Measurements from ENCODE around the gene SLC7A5.

Gene SLC7A5

DNA sequence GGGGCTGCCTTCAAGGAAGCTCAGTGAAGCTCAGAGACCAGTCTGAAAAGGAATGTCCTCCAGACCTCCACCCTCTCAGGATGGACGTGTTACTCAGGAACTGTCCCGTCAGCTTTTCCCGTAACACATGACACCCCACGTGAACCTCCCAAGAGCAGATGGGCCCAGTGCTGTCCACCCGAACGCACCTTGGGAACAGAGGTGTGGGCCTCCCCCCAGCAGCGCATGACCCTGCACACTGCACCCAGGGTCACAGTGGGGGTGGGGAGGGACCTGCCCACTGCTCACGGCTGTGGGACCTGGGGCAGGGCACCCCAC is 21.9 kb downstream of the SLC7A5 start (continued):
- TF ChIP-seq KLF8 (tag by site-specific recombination; IDR thresholded peaks at IDR 0.05) = no peak

DNA sequence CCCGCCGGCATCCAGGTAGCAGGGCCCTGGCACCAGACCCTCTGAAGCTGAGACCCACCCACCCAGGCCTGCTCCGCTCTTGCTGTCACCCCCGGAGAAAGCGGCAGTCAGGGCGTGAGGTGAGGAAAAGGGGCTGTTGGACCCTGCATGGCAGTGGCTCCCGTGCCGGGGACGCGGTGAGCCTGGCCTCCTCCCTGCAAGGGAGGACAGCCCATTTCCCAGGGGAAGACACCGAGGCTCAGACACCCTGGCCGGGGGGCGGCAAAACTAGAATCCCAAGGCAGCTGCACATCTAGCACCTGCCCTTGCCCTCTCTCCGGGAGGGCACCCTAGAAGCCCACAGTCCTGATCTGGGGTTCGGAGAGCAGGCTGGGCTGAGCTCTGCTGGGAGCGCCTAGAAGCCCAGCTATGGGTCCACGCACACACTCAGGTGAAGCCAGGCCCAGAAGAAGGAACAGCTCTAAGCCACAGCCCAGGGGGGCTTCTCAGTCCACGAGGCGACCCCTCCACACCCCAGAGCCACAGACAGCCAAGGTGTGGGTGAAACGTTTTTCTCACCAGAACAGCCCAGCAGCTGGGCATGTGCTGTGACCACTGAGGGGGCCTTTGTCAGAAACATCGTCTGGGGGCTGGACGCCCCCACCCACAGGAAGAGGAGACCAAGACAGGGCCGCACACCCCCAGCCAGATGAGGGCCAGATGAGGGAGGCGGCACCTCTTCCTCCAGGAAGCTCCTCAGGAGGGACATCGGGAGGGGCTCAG is 22.4 kb downstream of the SLC7A5 start:
- no peaks in the 10 kb centered on the region; the same call in 1 of the 2 replicates for H3K4me1 ChIP-seq (ENCODE audit: control insufficient read depth, insufficient read depth, low read length)
- H3K9me3 ChIP-seq (ENCODE audit: control insufficient read depth, insufficient read depth, low read depth, low read length) = no peaks in the 10 kb centered on the region
- TF ChIP-seq ZNF2 (tag by site-specific recombination; IDR thresholded peaks at IDR 0.05) = no peak
- no peak for TF ChIP-seq FEZF1 (tag by site-specific recombination; IDR thresholded peaks at IDR 0.05)
- TF ChIP-seq ZBTB48 (tag by site-specific recombination; IDR thresholded peaks at IDR 0.05) = no peak
- no peak for TF ChIP-seq ZNF596 (tag by site-specific recombination; IDR thresholded peaks at IDR 0.05)
- TF ChIP-seq SALL2 (tag by site-specific recombination; IDR thresholded peaks at IDR 0.05; ENCODE audit: borderline replicate concordance) = no peak
- no peak for TF ChIP-seq ZNF768 (tag by site-specific recombination; IDR thresholded peaks at IDR 0.05)
- TF ChIP-seq, protein P1, sequence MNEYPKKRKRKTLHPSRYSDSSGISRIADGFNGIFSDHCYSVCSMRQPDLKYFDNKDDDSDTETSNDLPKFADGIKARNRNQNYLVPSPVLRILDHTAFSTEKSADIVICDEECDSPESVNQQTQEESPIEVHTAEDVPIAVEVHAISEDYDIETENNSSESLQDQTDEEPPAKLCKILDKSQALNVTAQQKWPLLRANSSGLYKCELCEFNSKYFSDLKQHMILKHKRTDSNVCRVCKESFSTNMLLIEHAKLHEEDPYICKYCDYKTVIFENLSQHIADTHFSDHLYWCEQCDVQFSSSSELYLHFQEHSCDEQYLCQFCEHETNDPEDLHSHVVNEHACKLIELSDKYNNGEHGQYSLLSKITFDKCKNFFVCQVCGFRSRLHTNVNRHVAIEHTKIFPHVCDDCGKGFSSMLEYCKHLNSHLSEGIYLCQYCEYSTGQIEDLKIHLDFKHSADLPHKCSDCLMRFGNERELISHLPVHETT (tag by site-specific recombination; IDR thresholded peaks at IDR 0.05) = no peak
- no peak for TF ChIP-seq KLF16 (tag by site-specific recombination; IDR thresholded peaks at IDR 0.05)
- TF ChIP-seq ZNF132 (tag by site-specific recombination; IDR thresholded peaks at IDR 0.05; ENCODE audit: borderline replicate concordance) = no peak
- TF ChIP-seq ZNF837 (tag by site-specific recombination; IDR thresholded peaks at IDR 0.05) = no peak
- TF ChIP-seq SETDB1 (IDR thresholded peaks at IDR 0.05; ENCODE audit: insufficient read length, low read length) = no peak
- no peak for TF ChIP-seq ZFP41 (tag by site-specific recombination; IDR thresholded peaks at IDR 0.05; ENCODE audit: borderline replicate concordance)
- no peak for TF ChIP-seq ZNF404 (tag by site-specific recombination; IDR thresholded peaks at IDR 0.05)
- no peak for TF ChIP-seq GLIS1 (tag by site-specific recombination; IDR thresholded peaks at IDR 0.05)
- no peak for TF ChIP-seq ZBTB20 (tag by site-specific recombination; IDR thresholded peaks at IDR 0.05)
- TF ChIP-seq ZNF791 (tag by site-specific recombination; IDR thresholded peaks at IDR 0.05) = no peak
- TF ChIP-seq ZNF785 (tag by site-specific recombination; IDR thresholded peaks at IDR 0.05) = no peak
- TF ChIP-seq ZNF629 (tag by site-specific recombination; IDR thresholded peaks at IDR 0.05) = no peak
- TF ChIP-seq KLF7 (tag by site-specific recombination; IDR thresholded peaks at IDR 0.05; ENCODE audit: borderline replicate concordance) = no peak
- H3K4me3 ChIP-seq (ENCODE audit: low read depth, low read length) = no peak overlapping the region
- ChIA-PET POLR2A (interaction anchor here (1.1 kb wide), 1 partner anchor 23 kb away, joined by 3 read pairs; the partner anchor contains the start of gene SLC7A5), CTCF (interaction anchor here (0.8 to 1.5 kb wide), 8 partner anchors 8 to 68 kb away, joined by 3 to 7 read pairs (median 4); no protein-coding TSS in a partner anchor)
- H3K36me3 ChIP-seq (ENCODE audit: control insufficient read depth in 2 of 2, insufficient read depth in 1 of 2, low read length in 2 of 2) = peaks cover 0 to 56% of the 10 kb centered on the region in 2 experiments; a peak in 1 of 3 replicates
- no peak overlapping the region for H3K27ac ChIP-seq (ENCODE audit: extremely low read depth, low read depth, low read length)

DNA sequence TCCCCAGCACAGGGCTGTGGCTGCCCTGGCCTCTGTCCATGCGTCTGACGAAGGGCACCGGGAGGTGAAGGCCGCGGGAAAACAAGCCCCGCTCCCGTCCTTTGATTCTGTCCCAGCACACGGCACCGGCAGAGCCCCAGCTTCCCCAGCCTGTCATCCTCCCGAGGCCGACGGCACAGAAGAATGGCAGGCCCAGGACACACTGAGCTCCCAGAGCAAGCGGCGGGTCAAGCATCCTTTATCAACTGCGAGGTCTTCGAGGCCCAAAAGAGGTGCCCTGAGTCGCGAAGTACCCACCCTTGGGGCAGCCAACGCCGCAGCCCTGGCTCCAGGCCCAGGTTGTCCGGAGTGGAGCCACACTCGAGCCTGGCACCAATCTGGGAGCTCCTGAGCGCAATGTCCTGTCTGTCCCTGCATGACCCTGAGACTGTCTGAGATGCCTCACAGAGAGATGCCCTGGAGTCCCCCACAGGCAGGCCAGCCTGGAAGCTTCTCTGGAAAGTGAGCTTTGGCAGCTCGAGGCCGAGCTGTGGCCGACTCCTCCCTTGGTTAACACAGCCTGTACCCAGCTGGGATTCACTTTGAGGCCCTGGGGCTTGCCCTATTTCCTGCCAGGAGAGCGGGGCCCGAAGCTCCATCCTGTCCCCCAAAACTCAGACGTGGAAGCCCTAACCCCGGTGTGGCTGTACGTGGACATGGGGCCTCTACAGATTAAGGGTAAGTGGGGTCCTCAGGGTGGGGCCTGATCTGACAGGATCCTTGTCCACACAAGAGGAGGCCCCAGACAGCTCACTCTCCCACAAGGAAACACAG is 23.3 kb downstream of the SLC7A5 start:
- ChIA-PET CTCF (interaction anchor here (0.6 to 1.4 kb wide), 5 partner anchors 22 to 144 kb away, joined by 3 to 6 read pairs (median 3); no protein-coding TSS in a partner anchor), POLR2A (interaction anchor here (0.5 to 1.2 kb wide), 4 partner anchors 20 to 802 kb away, joined by 3 to 11 read pairs (median 4); partner anchors contain the start of gene SLC7A5)
- Histone ChIP-seq H3K9me3 (ENCODE audit: control insufficient read depth, insufficient read depth, low read depth, low read length) (no peaks in the 10 kb centered on the region), H3K4me3 (ENCODE audit: low read depth, low read length) (no peak overlapping the region), H3K4me1 (ENCODE audit: control insufficient read depth, insufficient read depth, low read length) (no peaks in the 10 kb centered on the region), H3K27ac (ENCODE audit: extremely low read depth, low read depth, low read length) (no peak overlapping the region), H3K36me3 (ENCODE audit: control insufficient read depth in 2 of 2, insufficient read depth in 1 of 2, low read length in 2 of 2) (peaks cover 0 to 59% of the 10 kb centered on the region in 2 experiments; a peak in 1 of 3 replicates)
- TF ChIP-seq ZNF175 (tag by site-specific recombination; IDR thresholded peaks at IDR 0.05) (no peak), ZBTB20 (tag by site-specific recombination; IDR thresholded peaks at IDR 0.05) (no peak), ZNF274 (IDR thresholded peaks at IDR 0.05; ENCODE audit: low read length) (no peak), ZNF274 (tag by site-specific recombination; IDR thresholded peaks at IDR 0.05; ENCODE audit: borderline replicate concordance) (no peak), ZNF837 (tag by site-specific recombination; IDR thresholded peaks at IDR 0.05) (no peak), KLF9 (tag by site-specific recombination; IDR thresholded peaks at IDR 0.05; ENCODE audit: low read depth) (no peak), MZF1 (tag by site-specific recombination; IDR thresholded peaks at IDR 0.05; ENCODE audit: borderline replicate concordance) (no peak)
- TF ChIP-seq, protein P2, sequence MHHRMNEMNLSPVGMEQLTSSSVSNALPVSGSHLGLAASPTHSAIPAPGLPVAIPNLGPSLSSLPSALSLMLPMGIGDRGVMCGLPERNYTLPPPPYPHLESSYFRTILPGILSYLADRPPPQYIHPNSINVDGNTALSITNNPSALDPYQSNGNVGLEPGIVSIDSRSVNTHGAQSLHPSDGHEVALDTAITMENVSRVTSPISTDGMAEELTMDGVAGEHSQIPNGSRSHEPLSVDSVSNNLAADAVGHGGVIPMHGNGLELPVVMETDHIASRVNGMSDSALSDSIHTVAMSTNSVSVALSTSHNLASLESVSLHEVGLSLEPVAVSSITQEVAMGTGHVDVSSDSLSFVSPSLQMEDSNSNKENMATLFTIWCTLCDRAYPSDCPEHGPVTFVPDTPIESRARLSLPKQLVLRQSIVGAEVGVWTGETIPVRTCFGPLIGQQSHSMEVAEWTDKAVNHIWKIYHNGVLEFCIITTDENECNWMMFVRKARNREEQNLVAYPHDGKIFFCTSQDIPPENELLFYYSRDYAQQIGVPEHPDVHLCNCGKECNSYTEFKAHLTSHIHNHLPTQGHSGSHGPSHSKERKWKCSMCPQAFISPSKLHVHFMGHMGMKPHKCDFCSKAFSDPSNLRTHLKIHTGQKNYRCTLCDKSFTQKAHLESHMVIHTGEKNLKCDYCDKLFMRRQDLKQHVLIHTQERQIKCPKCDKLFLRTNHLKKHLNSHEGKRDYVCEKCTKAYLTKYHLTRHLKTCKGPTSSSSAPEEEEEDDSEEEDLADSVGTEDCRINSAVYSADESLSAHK (tag by site-specific recombination; IDR thresholded peaks at IDR 0.05) = no peak
- TF ChIP-seq, protein P3, sequence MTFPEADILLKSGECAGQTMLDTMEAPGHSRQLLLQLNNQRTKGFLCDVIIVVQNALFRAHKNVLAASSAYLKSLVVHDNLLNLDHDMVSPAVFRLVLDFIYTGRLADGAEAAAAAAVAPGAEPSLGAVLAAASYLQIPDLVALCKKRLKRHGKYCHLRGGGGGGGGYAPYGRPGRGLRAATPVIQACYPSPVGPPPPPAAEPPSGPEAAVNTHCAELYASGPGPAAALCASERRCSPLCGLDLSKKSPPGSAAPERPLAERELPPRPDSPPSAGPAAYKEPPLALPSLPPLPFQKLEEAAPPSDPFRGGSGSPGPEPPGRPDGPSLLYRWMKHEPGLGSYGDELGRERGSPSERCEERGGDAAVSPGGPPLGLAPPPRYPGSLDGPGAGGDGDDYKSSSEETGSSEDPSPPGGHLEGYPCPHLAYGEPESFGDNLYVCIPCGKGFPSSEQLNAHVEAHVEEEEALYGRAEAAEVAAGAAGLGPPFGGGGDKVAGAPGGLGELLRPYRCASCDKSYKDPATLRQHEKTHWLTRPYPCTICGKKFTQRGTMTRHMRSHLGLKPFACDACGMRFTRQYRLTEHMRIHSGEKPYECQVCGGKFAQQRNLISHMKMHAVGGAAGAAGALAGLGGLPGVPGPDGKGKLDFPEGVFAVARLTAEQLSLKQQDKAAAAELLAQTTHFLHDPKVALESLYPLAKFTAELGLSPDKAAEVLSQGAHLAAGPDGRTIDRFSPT (tag by site-specific recombination; IDR thresholded peaks at IDR 0.05) = no peak
